Measurements from ENCODE around the gene SYMPK.

SYMPK gene

DNA sequence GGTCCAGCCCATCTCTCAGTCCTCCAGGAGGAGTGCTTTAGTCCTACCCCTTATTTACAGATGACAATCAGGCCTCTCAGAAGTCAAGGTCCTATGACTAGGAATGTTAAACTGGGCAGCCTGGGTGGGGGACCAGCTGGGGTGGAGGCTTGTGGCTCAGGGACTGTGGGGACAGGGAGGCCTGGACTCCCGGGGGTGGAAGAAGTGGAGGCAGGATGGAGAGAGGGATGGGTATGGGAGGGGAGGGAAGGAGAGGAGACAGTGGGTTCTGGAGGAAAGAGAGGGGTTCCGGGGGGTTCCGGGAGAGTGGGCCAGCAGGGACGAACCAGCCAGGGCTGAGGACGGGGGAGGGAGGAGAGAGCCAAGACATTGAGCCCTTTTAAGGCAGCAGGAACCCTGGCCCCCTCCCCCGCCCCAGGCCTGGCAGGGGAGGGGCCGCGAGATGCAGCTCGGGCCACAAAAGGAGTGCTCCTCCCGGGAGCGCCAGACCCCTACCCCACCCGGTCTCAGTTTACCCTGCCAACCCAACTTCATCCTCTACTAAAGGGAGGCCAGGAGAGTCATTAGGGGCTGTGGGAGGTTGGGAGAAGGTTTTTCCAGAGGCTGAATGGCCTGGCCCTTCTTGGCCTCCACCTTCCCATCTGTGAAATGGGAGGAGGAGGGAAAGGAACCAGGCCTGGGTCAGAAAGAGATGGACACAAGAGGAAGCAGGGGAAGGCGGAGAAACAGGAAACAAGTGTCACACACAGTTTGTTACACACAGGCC is 82.3 kb downstream of the SYMPK start:
- no peak for DNase-seq

DNA sequence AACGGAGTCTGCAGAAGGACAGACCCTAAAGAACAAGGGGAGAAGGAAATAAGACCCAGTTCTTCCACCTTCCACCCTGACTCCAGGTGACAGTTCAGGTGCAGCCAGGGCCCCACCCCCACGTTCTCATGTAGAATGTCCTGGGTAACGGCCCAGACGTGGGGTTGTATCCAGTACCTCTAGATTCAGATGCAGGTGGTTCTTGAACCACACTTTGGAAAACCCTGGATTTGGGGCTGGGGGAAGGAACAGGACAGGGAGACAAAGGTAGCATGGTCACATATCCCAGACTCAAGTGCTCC is 82.8 kb downstream of the SYMPK start:
- no peak for DNase-seq

DNA sequence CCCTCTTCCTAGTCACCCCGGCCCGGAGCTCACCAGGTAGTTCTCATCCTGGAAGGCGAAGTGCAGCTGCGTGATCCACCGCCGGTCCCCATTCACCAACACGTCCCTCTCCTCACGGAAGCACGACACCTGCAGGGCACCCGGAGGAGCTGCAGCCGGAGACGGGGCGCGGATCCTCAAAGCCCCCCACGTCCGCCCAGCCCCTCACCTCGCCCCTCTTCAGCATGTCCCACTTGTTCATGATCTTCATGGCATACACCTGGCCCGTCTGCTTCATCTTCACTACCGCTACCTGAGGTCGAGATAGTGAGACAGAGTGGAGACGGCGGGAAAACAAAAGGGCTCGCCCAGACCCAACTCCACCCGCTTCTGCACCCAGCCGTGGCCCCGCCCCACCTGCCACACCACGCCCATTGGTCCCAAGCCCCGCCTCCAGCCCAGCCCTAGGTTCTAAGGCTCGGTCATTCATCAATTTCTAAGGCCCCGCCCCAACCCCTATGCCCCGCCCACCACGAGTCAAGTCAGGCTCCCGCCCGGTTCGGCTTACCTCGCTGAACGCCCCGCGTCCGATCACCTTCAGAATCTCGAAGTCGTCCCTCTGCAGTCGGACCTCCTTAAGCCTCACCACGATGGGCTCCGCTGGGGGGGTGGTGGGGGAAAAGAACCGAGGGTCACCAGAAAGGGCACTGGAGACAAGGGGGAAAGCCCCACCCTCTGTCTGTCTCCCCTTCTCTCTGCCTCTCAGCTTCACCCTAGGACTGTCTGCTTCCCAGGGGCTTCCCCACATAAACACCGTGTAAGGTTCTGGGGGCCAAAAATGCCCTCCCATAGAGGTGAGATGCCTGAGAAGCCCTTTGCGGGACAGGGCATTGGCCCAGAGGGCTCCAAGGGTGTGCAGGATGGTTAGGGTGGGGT is 83.5 kb downstream of the SYMPK start:
- DNase-seq, result peak; percentile 99

DNA sequence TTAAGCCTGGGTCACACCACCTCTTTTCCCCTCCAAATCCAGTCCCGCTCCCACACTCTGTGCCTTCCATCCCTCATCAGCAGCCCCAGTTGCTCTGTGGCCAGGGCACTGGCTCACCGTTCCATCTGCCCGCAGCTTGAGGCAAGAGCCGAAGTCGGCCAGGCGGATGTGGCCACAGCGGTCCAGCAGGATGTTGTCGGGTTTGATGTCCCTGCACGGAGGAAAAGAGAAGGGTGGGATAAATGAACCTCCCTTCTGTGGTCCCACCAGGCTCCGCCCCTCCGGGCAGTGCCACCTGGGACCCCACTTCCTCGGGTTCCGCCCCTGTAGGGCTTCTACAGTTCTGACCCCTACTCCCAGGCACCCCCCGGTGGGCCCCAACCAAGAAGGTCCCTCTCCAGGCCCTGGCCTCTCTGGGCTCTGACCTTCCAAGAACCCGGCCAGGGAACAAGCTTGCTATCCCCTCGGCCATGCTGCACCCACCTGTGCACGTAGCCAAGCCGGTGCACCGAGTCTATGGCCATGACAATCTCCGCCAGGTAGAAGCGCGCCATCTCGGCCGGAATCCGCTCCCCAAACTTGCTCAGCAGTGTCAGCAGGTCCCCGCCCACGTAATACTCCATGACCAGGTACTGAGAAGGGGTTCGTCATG is 84.8 kb downstream of the SYMPK start:
- DNase-seq, result no peak

DNA sequence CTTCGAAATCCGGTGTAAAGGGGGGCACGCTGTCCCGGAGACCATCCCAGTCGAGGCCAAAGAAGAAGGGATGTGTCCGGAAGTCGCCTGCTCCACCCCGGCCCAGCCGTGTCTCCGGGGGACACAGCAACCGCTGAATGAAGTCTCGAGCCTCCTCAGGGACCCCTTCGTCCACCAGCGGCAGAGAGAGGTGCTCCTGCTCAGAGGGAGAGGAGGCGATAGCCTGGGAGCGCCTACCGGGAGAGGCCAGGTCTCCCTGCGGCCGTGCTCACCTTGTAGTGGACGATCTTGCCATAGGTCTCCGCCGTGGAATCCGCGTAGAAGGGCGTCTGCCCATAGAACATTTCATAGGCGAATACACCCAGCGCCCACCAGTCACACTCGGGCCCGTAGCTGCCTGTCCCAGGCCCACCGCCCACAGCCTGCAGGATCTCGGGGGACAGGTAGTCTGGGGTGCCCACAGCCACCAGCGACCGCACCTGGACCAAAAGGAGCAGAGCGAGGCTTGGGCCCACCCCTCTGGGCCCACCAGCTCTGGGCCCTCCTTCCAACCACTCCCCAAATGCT is 85.5 kb downstream of the SYMPK start:
- DNase-seq, result no peak

DNA sequence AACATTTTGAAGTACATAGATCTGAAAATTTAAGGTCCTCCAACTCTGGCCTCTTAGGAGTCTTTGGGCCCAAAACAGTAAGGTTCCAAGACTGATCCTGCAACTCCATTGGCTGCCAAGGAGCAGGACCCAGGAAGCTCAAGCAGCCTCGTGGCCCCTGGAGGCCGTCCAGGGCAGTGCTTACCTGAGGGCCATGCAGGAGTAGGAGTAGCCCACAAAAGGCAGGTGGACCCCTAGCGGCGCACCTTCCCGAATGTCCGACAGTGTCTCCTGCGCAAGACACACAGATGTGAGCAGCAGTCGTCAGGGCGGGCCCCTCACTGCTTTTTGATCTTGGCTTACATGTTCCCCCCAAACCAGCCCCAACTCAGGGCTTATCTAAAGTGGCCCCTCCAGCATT is 88.2 kb downstream of the SYMPK start:
- DNase-seq, result no peak

DNA sequence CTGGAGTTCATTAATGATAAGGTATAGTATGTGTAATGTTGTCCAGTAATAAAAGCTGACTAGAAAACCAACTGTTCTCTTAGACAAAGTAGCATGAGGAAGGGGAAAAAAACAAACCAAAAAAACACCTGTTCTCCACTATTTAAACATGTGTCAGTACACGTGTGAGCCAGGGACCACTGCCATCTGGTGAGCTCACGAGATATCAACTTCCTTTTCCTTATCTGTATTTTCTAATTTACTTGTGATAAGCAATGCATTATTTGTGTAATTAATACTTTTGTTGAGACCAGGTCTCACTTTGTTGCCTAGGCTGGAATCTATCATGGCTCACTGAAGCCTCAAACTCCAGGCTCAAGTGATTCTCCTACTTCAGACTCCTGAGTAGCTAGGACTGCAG is 89.6 kb downstream of the SYMPK start:
- no peak for DNase-seq

DNA sequence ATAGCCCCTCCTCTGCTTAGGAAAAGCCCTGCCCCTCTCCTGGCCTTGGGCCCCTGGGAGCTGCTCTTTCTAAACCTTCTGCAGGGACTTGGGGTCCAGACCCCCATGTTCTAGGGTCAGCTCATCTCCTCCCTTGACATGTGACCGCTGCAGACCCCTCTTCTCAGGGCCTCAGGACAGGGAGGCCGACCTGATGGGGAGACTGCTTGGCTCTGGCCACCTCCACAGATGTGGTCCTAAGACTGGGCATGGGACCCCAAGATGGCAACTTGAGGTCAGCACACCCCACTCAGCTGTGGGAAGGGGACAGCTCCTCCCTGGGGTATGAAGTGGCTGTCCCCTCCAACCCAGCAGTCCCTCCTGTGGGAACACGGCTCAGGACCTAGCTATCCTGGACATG is 90.0 kb downstream of the SYMPK start:
- no peak for DNase-seq

DNA sequence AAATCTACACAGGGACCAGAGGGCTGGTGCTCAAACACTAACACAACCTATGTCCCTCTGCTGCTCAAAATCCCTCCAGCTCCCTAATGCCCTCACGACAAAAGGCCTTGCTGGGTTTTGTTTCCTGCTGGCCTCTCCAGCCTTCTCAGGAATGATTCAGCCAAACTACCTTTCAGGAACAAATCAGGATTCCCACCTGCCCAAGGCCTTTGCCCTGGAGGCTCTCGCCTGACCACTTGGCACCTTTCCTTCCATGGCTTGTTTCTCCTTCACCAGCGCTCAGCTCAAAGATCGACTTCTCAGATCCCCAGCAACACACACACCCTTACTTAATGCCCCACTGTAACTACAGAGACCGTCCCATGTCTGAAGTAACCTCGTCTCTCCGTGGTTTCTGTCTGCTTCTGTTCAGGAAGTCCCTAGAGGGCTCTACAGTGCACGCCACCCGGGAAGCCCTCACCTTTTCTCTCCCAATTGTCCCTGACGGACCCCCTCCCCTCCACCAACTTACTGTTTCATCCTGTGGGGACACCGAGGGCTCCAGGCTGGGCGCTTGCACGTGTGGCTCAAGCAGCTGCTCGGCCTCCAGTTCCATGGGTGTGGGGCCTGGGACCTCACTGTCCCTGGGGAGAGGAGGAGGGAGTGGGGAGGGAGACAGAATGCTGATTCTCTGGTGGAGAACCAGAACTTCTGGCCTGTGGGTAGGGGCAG is 90.7 kb downstream of the SYMPK start:
- DNase-seq, result no peak

DNA sequence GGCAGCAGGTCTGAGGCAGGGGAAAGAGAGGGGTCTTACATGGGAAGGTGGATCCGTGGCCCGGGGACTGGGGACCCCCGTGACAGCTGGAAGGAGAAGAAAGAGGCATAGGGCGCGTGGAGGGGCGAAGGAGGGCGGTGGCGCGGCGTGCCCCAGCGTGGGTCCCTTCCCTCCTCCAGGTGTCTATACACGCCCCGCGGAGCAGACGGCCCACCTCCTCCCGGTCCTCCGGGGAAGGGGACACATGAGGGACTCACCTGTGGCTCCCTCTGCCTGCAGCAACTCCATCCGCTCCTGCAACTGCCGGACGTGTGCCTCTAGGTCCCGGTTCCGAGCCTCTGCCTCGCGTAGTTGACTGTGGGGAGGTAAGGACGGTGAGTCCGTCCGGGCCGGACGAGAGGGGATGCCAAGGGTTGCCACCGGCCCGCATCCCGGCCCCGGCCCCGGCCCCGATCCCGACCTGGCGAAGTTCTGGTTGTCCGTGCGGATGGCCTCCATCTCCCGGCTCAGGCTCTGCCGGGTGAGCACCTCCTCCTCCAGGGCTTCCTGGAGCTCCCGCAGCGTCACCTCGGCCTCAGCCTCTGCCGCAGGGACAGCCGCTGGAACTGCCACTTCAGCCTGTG is 91.5 kb downstream of the SYMPK start:
- no peak for DNase-seq

DNA sequence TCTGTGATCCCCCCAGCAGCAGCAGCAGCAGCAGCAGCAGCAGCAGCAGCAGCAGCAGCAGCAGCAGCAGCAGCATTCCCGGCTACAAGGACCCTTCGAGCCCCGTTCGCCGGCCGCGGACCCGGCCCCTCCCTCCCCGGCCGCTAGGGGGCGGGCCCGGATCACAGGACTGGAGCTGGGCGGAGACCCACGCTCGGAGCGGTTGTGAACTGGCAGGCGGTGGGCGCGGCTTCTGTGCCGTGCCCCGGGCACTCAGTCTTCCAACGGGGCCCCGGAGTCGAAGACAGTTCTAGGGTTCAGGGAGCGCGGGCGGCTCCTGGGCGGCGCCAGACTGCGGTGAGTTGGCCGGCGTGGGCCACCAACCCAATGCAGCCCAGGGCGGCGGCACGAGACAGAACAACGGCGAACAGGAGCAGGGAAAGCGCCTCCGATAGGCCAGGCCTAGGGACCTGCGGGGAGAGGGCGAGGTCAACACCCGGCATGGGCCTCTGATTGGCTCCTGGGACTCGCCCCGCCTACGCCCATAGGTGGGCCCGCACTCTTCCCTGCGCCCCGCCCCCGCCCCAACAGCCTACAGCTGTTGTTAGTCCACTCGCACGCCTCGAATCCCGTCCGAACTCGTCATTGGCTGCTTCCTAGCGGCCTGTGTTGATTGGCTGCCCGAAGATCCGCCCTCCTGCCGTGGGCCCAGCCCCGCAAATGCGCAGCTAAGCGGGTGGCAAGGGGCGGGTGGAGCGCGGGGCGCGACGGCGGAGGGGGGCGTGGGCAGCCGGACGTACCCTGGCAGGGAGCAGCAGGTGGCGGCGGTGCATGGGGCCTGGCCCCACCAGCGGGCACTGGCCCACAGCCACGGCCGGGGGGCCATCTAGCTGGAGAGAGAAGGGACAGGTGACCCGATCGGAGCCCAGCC is 92.5 kb downstream of the SYMPK start:
- DNase-seq, result peak; percentile 94 to 95

DNA sequence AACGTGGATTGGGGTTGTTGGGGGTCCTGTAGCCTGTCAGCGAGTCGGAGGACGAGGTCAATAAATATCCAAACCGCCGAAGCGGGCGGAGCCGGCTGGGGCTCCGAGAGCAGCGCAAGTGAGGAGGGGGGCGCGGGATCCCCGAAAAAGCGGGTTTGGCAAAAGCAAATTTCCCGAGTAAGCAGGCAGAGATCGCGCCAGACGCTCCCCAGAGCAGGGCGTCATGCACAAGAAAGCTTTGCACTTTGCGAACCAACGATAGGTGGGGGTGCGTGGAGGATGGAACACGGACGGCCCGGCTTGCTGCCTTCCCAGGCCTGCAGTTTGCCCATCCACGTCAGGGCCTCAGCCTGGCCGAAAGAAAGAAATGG is 93.1 kb downstream of the SYMPK start:
- DNase-seq, result no peak

DNA sequence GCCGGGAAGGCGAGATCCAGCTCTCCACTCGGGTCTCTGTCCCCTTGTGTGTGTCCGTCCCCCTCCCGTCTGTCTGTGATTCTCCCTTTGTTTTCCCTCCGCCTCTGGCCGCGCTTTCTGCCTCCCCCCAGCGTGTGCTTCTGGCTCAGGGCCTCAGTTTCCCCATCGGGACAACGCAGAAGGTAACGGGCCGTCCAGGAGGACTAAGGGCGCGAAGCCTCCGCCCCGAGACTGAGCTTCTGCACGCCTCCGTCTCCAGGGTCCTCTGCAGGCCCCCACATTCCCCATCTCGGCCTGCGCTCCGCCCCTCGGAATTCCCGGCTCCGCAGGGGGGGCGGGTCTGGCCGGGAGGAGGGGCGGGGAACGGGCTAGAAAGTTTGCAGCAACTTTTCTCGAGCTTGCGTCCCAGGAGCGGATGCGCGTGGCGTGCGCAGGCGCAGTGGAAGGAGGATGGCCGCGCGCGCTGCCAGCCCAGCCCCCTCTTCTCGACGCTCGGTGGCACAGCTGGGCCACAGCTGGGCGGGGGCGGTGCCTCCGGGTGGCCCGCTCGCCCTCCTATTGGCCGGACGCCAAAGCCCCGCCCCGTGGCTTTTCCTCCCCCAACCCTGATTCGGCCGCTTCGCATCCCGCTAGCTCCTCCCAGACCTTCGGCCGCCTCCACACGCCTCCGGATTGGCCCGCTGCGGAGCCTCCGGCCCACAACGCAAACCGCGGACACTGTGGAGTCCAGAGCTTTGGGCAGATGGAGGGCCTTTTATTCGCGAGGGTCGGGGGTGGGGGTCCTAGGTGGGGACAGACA is 93.8 kb downstream of the SYMPK start, which contains the start of gene SIX5:
SIX5 (minus strand) TSS at position 269 of the 799 bp plus-strand sequence. CDS start 408 bp downstream, outside the sequence.
- peak; percentile 97 to 98 for DNase-seq

DNA sequence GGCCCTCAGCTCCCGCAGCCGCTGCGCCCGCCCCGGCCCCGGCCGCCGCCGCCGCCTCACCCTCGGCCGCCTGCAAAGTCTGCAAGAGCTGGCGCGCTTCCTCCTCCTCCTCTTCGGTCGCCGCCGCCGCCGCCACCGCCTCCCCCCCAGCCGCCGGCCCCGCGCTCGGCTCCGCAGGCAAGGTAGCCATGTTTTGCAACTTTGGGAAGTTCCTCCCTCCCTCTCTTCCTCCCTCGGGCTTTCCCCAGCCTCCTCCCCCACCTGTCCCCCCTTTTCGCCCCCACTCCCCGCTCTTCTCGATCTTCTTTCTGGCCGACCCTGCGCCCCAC is 94.3 kb downstream of the SYMPK start:
- DNase-seq, result peak in 1 of 2 experiments; percentile 52

DNA sequence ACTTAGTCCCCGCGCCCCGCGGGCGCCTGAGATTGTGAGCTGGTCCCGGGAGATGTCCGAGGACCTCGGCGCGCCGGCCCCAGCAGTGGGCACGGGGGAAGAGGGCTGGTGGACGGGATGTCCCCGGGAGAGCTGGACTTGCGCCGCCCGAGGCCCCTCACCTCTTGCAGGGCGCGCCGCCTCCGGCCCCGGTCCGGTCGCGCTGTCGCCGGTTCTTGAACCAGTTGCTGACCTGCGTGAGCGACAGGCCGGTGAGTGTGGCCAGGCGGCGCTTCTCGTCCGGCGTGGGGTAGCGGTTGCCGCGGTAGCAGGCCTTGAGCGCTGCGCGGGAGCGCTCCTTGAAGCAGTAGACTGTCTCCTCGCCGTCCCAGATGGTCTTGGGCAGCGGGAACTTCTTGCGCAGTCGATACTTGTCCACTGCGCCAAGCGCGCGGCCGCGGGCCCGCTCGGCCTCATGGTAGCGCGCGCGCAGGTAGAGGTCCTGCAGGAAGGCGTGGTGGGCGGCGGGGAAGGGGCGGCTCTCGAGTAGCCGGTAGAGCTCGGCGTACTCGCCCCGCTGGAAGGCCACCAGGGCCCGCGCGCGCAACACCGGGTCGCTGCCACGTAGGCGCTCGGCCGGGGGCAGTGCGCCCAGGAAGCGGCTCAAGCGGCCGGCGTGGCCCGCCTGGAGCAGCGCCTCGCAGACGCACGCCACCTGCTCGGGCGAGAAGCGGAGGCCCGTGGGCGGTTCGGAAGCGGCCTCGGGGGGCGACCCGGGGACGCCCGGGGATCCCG is 94.9 kb downstream of the SYMPK start:
- DNase-seq, result peak; percentile 45 to 66

DNA sequence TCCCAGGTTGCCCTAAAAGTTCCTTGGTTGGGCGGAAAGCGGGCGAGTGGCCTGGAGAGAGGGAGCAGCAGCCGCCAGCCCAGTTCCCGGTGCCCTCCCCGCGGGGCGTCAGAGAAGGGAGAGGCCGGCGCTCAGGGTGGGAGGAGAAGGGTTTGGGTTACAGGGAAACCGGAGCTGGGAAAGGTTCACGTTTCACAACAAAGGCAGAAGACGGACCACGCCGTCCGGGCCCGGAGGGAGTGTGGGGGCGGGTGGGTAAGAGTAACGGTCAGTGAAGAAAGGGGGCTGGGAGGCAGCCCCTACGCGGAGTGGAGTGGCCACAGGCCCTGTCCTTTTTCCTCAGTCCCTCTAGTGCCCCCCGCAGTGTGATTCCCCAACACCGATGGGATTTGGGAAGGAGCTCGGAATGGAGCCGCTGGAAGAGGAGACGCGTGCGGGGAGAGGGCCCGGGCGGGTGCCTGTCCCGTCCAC is 95.5 kb downstream of the SYMPK start:
- DNase-seq, result no peak

DNA sequence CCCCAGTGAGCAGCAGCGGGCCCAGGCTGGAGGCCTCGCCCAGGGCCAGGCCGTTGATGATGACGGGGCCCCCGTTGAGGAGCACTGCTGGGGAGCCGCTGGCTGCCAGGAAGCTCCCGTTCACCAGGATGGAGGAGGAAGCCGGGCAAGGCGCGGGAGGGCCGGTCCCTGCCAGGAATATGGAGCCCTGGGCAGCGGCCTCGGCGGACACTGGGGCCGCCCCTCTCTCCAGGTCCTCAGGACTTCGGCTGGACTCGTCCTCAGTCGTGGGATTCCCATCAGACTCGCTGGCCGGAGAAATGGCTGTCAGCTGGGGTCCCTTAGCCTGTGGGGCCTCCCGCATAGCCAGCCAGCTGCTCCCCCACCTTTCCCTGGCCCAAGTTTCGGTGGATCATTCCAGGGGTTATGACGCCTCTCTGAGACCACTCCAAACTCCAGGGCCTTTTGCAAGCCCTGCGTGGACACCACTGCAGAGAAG is 96.0 kb downstream of the SYMPK start:
- no peak for DNase-seq

DNA sequence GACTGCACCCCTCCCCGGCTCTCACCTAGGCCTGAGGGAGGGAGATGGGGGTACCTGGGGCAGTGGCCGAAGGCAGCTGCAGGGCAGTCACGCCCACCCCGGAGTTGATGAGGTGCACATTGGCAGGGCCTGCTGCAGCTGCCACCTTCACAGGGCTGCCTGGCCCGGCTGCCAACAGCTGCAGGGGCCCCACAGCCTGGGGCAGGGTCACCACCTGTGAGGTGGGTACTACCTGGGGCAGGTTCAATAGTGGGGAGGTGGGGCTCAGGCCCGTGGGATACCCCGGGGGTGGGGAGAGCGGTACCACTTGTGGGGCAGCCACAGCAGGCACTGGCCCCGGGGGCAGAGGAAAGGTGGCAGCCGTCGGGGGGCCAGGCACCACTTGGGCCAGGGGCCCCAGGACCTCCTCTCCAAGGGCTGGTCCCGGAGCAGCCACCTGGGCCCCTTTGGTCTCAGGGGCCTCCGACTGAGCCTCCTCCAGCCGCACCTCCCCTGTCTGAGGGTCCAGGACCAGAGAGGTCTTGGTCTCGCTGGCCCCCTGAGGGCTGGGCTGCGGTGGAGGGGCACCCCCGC is 96.6 kb downstream of the SYMPK start:
- no peak for DNase-seq
